Stimulated activated CD8-positive, alpha-beta memory T cell treated with anti-CD3 and anti-CD28 coated beads, Interleukin-2, amount 100 ng/mL, for 48 hours (primary cell): Measurements from ENCODE around the gene GMCL2.
"Not testable (repeated sequence)": the region's sequence is repeated elsewhere in the genome, so short reads cannot be mapped to it uniquely, and the experiment has no call there.

Source experiments
- DNase-seq, 2 donors: peaks; one replicate each; pipeline ENCODE4 v3.0.0-alpha.2; 2020; ENCODE audit warnings: low read depth in 2 of 2

The GMCL2 gene

DNA sequence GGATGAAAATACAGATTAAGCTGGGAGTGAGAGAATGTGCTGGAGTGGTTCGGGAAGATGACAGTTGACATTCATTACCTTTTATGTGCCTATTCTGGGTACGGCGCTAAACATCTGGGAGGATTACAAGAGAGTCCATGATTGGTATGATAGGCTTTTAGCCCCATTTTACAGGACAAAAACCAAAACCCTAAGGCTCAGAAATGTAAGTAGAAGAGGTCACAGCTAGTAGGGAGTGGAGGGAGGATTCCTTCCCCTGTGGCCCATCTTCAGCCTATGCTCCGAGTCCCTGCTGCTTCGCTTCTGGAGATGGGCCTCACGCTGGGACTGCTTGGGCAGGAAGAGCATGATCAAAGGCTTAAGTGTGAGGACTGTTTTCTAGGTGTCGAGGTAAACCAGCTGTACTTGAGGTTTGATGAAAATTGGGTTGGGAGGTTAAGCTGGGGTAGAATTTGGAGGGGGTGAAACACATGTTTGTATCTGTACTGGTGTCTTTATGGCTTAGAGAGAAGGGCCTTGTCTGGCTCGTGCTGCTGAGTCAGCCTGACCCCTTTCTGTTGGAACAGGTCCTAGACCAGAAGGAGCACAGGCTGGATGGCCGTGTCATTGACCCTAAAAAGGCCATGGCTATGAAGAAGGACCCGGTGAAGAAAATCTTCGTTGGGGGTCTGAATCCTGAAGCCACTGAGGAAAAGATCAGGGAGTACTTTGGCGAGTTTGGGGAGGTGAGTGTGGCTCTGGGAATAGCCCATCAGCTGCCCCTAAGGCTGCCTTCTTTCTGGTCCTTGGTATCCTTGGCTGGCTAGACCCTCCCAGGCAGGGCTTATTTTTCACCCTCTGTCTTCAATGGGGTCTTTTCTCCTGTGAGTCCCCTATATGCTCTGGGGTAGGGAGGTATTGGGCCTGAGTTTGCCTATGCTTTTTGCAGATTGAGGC is 19.3 kb upstream of the GMCL2 start:
- no peak for DNase-seq

DNA sequence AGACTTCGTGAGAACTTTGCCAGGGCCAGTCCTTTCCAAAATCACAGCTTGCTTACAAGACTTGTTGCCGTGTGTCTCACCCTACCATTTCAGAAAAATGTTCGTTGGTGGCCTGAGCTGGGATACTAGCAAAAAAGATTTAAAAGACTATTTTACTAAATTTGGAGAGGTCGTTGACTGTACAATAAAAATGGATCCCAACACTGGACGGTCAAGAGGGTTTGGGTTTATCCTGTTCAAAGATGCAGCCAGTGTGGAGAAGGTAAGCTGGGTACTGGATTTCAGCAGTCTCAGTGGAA is 18.5 kb upstream of the GMCL2 start:
- no peak for DNase-seq

DNA sequence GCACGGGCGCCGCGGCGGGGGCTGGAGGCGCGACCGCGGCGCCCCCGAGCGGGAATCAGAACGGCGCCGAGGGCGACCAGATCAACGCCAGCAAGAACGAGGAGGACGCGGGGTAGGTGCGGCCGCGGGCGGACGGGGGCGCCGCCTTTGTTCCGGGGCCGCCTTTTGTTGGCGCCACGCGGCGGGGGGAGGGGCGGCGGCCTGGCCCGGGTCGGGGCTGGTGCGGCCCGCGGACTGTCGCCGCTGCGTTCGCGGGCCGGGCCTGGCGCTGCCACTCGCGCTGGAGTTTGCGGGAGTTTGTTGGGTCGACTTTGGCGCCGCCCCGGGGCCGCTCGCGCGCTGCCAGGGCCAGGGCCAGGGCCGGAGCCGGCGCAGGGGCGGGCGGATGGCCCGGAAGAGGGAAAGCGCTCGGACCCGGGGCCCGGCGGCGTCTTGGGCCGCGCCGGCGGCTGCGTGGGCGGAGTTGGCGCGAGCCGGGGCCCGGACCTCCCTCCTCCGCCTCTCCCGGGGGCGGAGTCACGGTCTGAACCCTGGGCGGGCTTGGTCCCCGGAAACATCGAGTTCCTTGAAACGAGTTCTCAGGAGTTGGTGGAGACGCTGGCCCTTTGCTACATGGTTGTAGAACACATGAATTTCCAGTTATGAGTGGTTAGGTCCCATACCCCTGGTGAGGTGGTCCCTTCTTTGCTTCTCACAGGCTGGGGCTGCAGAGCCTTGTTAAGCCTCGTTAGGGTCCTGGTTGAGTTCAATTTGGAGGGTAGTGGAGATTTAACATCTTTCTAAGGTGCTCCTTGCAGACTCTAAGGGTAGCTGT is 18.0 kb upstream of the GMCL2 start:
- DNase-seq, result peak; percentile 68 to 72

DNA sequence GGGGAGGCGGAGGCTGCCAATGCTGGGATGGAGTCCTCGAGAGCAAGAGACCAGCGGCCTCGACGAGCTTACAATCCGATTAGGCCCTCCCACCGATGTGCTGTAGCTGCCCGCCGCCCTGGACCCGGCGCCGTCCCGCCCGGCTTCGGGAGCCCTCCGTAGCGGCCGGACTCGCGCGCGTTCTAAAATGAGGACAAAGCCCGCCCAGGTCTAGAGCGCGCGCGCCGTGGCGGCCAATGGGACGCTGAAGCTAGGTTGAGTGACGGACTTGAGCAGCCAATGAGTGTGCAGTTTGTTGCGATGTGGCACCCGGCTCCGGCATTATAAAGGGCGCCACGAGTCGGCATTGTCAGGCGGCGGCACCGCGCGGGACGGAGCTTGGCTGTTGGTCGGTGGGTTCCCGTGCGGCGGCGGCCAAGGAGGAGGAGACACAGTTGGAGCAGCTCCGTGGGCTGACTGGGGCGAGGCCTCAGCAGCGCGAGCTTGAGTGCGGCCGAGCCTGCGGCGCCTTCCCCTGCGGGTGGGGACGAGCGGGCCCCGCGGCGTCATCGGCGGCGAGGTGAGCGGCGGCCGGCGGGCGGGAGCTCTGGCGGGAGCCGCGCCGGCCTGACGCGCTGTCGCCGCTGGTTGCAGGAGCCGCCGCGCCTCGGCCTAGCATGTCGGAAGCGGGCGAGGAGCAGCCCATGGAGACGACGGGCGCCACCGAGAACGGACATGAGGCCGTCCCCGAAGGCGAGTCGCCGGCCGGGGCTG is 17.2 kb upstream of the GMCL2 start, which contains the start of gene HNRNPAB:
TSS of gene HNRNPAB (plus strand) at position 352 of the 753 bp plus-strand sequence. CDS start at position 657, 305 bp downstream.
- DNase-seq, result peak; percentile 92 to 93

DNA sequence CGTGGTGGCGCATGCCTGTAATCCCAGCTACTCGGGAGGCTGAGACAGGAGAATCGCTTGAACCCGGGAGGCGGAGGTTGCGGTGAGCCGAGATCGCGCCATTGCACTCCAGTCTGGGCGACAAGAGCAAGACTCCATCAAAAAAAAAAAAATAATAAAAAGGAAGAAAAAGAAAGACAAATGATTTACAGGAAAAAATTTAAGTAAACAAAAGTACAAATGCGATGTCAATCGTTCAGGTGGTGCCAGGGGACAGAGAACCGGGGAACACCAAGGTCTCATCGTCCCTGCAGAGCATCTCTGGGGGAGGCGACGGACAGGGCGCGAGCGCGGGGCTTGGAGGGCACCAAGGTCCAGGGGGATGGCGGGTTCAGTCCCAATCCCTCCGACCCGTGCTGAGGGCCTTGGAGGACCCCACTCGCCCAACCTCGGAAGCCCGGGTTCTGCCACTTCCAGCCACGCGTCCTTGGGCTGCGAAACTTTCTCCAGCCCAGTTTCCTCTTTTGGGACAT is 16.6 kb upstream of the GMCL2 start:
- no peak for DNase-seq

DNA sequence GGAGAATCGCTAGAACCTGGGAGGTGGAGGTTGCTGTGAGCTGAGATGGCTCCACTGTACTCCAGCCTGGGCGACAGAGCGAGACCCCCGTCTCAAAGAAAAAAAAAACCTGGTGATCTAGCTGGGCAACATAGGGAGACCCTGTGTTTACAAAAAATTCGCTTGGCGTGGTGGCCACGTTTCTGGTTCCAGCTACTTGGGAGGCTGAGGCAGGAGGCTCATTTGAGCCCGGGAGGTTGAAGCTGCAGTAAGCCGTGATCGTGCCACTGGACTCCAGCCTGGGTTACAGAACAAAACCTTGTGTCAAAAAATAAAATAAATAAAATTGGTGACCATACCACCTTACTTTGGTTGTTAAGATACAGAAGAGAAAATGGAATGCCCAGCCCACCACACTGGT is 15.4 kb upstream of the GMCL2 start:
- no peak for DNase-seq

DNA sequence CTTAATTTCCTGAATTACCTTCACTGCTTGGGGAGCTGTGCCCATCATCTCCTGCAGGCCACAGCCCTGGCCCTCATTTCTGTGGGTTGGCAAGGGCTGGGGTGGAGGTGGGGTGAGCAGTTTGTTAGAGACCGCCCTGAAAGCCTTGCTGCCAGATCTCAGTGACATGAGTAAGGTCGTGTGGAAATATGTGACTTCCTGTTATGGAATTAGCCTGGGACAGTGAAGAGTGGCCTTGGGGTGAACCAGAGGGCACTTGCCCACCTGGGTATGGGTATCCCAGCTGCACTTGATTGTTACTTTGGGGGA is 14.7 kb upstream of the GMCL2 start:
- no peak for DNase-seq

DNA sequence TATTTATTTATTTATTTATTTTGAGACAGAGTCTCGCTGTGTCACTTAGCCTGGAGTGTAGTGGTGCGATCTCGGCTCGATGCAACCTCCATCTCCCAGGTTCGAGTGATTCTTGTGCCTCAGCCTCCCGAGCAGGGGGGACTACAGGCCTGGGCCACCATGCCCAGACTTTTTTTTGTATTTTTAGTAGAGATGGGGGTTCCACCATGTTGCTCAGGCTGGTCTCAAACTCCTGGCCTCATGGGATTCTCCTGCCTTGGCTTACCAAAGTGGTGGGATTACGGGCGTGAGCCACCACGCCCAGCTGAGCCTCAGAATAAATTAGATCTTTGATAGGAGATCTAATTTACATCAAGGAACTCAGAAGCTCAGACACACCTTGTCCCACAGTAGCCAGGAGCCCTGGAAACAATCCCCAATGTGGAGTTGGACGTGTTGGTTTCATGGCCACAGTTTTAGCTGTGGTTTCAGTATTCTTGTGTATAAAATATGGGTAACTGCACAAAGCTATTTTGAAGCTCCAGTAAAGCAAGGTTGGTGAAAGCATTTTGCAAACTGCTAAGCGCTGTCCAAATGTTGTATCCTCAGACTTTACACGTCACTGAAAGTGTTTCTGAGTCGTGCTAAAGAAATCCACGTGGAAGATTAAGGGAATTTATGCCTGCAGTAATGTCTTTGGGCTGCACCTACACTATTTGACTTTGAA is 14.2 kb upstream of the GMCL2 start:
- DNase-seq, result no peak

DNA sequence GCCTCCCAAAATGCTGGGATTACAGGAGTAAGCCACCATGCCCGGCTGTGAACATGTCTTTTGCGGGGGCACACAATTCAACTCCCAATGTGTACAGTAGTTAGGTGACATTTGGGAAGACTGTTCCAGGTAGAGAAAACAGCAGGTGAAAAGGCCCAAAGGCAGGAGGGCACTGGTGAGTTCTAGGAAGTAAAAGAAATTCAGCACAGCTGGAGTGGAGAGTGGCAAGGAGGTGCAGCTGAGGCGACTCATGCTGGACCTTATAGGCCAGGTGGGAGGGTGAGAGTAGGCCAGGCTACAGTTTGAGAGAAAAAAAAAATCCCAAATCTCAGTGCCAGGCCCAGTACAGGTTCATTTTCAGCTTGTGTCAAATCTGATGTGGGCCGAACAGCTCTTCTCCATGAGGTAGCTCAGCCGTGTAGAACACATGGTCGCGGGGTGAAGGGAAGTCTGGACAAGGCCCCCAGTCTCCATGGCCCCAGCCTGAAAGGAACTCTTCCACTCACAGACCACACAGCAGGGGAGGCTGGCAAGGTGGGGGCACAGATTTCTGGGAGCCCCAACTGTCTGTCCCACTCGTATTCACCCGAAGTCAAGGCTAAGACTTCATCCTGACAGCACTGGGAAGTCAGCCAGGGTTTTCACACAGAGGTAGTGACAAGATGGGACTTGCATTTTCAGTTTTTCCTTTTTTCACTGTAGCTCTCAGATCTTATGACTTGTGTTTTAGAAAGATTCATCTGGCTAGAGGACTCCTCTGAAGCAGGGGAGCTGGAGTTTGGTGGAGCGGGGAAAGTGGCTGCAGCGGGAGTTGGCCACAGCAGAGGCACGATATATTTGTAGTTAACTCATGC is 12.6 kb upstream of the GMCL2 start:
- no peak for DNase-seq

DNA sequence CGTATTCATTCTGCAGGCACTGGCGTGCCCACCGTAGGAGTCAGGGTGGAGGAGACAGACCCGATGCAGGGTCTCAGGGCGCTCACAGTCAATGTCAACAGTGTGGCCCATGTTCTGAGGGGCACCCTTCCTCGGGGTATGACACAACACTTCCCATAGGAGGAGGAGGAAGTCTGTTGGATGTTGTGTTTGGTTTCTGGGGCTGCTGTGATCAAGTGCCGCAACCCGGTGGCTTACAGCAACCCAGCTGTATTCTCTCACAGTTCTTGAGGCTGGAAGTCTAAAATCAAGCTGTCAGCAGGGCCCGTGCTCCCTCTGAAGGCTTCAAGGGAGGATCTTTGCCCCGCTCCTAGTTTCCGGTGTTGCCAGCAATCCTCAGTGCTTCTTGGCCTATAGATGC is 11.5 kb upstream of the GMCL2 start:
- no peak for DNase-seq

DNA sequence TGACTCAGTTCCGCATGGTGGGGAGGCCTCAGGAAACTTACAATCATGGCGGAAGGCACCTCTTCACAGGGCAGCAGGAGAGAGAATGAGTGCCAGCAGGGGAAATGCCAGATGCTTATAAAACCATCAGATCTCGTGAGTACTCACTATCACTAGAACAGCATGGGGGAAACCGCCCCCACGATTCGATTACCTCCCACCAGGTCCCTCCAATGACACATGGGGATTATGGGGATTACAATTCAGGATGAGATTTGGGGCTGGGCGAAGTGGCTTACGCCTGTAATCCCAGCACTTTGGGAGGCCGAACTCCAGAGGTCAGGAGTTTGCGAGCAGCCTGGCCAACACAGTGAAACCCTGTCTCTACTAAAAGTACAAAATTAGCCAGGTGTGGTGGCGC is 11.0 kb upstream of the GMCL2 start:
- not testable (repeated sequence) for DNase-seq

DNA sequence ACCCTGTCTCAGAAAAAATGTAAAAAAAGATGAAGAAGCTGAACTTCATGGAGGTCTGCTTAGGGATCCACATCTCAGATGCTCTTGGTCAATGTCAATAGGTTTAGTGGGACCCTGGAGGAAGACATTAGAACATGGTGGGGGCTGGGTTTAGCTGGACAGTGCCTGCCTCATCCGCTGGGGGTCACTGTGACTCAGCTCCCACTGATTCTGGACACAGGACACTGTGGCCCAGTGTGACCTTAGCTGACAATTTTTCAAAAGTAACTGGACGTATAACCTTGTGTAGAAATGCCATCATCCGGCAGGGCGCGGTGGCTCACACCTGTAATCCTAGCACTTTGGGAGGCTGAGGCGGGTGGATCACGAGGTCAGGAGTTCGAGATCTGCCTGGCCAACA is 9.8 kb upstream of the GMCL2 start:
- no peak for DNase-seq

DNA sequence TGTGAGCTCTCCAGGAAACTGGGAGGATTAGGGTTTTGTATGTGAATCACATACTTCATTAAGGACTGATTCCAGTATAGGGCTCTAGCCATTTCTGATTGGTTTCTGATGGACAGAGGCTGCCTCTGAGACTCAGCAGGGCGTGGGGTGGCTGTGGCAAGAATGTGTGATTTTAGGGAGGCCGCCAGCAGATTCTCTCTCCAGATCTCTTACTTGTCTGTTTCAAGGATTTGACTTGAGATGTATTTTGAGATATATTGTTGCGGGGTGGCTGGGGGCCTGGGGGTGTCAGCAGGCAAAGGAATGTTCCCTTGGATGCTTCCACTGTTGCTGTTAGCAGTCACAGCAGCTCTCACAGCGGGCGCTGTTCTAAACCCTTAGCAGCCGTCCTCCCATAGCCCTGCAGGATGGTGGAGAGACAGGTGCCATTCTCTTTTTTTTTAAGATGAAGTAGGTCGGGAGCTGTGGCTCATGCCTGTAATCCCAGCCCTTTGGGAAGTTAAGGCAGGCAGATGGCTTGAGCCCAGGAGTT is 9.2 kb upstream of the GMCL2 start:
- DNase-seq, result no peak

DNA sequence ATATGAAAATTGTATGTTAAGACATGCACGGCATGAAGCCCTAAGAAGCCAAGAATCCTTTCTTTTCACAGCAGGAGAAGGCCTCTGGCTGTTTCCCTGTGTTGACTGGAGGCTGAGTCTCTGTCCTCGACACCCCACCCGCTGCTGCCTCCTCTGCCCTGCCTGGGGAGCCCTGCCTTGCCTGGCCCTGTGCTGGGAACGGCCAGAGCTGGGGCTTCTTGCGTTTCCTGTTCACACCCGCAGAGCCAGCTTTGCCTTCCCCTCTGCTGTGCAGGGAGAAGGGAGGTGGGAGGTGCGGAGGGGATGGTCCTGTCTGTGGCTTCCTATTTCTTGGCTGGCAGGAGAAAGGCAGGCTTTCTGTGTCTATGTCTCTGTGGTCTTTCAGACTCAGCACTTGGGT is 6.9 kb upstream of the GMCL2 start:
- DNase-seq, result no peak

DNA sequence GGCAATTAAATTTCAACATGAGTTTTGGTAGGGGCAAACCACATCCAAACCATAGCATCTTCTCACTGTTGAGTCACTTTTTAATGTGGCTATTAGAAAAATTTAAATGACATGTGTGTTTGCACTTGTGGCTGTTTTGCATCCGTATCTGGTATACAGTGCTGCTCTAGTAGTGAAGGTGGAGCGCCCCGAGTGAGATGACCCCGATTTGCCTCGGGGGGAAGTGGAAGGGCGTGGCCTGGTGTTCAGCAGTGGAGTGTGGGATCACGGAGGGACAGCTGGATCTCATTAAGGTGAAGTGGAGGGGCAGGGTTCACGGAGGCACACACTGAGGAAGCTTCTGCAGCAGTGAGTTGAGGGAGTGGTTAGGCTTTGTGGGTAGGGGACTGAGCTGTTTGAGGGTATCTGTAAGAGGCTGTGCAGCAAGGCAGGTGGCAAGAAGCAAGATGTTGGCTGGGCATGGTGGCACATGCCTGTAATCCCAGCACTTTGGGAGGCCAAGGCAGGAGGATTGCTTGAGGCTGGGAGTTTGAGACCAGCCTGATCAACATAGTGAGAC is 6.2 kb upstream of the GMCL2 start:
- DNase-seq, result no peak

DNA sequence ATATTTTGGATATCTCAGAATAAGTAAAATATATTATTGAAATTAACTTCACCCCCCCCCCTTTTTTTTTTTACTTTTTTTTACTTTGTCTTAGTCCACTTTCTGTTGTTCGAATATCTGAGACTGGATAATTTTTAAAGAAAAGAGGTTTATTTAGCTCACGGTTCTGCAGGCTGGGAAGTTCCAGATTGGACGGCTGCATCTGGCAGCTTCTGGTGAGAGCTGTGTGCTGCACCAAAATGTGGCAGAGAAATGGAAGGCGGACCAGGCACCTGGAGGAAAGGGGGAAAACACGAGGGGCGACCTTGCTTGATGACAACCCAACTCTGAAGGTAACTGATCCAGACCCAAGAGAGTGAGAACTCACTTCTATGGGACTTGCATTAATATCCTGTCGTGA is 5.6 kb upstream of the GMCL2 start:
- no peak for DNase-seq

DNA sequence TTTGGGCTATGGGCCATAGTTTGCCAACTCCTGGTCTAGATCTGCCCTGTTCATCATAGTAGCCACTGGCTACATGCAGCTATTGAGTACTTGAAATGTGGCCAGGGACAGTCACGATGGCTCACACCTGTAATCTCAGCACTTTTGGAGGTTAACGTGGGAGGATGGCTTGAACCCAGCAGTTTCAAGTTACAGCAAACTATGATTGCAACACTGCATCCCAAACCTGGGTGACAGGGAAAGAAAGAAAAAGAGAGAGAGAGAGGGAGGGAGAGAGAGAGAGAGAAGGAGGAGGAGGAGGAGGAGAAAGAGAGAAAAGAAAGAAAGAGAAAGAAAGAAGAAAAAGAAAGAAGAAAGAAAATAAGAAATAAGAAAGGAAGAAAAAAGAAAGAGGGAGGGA is 5.1 kb upstream of the GMCL2 start:
- DNase-seq, result no peak

DNA sequence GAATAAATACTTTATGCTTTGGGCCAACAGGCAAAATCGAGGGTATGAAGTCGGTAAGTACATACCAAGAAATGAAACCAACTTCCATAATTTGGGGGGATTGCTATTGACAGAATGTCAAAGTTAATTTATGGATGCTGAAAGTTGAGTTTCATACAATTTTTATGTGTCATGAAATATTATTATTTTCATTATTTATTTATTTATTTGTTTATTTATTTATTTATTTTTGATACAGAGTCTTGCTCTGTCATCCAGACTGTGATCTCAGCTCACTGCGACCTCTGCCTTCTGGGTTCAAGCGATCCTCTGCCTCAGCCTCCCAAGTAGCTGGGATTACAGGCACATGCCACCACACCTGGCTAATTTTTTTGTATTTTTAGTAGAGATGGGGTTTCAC is 4.5 kb upstream of the GMCL2 start:
- no peak for DNase-seq

DNA sequence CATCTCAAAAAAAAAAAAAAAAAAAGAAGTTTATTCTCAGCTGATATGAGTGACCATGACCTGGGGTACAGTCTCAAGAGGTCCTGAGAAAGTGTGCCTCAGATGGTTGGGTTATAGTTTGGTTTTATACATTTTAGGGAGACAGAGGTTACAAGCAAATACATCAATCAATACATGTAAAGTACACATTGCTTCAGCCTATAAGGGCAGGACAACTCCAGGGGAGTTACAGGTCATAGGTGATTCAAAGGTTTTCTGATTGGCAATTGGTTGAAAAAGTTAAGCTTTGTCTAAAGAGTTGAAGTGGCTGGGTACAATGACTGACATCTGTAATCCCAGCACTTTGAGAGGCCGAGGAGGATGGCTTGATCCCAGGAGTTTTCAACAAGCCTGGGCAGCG is 2.3 kb upstream of the GMCL2 start:
- no peak for DNase-seq

DNA sequence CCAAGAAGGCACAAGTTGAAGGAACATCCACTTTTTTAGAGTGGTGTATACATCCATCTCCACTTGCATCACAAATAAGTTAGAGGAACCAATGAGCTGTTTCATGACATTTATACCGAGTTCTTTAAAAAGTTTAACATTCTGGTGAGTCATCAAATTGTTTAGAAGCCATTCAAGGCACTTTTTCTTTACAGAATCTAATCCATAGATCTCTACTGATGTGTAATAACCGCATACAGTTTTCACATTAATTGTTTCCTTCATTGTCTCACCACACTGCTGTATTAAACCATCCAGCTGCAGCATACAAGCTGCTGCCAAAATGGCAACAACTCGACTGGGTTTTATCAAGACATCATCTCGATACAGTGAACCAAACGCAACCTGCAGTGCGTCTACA is 744 bp downstream of the GMCL2 start:
- DNase-seq, result no peak
